Endodermal cell (in vitro differentiated cells): ENCODE measurements around the gene DCAF10. TPM values are rescaled to one million over a fixed set of nuclear protein-coding genes. Genes with fewer than 3 reads are reported as not detected.

ENCODE experiments used
- DNase-seq: peaks from one replicate; pipeline ENCODE4 v3.0.0-alpha.2; 2017
- H3K27ac ChIP-seq: 2 replicates; pipeline ENCODE4 v1.5.1; 2013; ENCODE audit warnings: mild to moderate bottlenecking, low read depth, low read length, moderate library complexity
- H3K27me3 ChIP-seq: 2 replicates; pipeline ENCODE4 v1.6.1; 2013; ENCODE audit warnings: mild to moderate bottlenecking, low read length, moderate library complexity; ENCODE audit not compliant: insufficient read depth, control insufficient read depth, poor library complexity, severe bottlenecking
- H3K36me3 ChIP-seq: 2 replicates; pipeline ENCODE4 v1.7.0; 2013; ENCODE audit warnings: mild to moderate bottlenecking, low read length, moderate library complexity; ENCODE audit not compliant: control insufficient read depth, insufficient read depth
- H3K4me1 ChIP-seq: one replicate; pipeline ENCODE4 v1.7.0; 2013; ENCODE audit warnings: low read length; ENCODE audit not compliant: control insufficient read depth, insufficient read depth
- H3K4me3 ChIP-seq: 2 replicates; pipeline ENCODE4 v1.5.1; 2013; ENCODE audit warnings: mild to moderate bottlenecking, low read length, moderate library complexity
- H3K9ac ChIP-seq: 2 replicates; pipeline ENCODE4 v1.6.1; 2013; ENCODE audit warnings: mild to moderate bottlenecking, low read length, moderate library complexity; ENCODE audit not compliant: poor library complexity, severe bottlenecking; ENCODE audit errors: extremely low read depth
- H3K9me3 ChIP-seq: 2 replicates; pipeline ENCODE4 v1.6.1; 2013; ENCODE audit warnings: mild to moderate bottlenecking, low read length, moderate library complexity; ENCODE audit not compliant: control insufficient read depth
- H3K27ac Mint-ChIP-seq: 2 replicates; pipeline ENCODE4 v1.8.0; 2020; ENCODE audit warnings: mixed read lengths
- H3K27me3 Mint-ChIP-seq: 2 replicates; pipeline ENCODE4 v1.8.0; 2021; ENCODE audit warnings: mild to moderate bottlenecking, mixed read lengths; ENCODE audit not compliant: insufficient read depth
- H3K36me3 Mint-ChIP-seq: 2 replicates; pipeline ENCODE4 v1.8.0; 2020; ENCODE audit warnings: low read depth, mixed read lengths
- H3K4me1 Mint-ChIP-seq: 2 replicates; pipeline ENCODE4 v1.8.0; 2020; ENCODE audit warnings: mixed read lengths
- H3K4me3 Mint-ChIP-seq: 2 replicates; pipeline ENCODE4 v1.8.0; 2020; ENCODE audit warnings: mild to moderate bottlenecking, moderate library complexity, mixed read lengths
- H3K9me3 Mint-ChIP-seq: 2 replicates; pipeline ENCODE4 v1.8.0; 2020; ENCODE audit warnings: mild to moderate bottlenecking, mixed read lengths
- WGBS, 2 experiments: methylation state at CpG; one replicate each; pipeline versions ENCODE4 v1.1.5 to v1.1.7; 2013; ENCODE audit warnings: missing lambda C conversion rate in 2 of 2, mixed read lengths in 1 of 2; ENCODE audit not compliant: insufficient coverage in 1 of 2, insufficient read length in 1 of 2; 5-methylcytosine and 5-hydroxymethylcytosine counted together
- total RNA-seq, 2 donors: library from RNA; stranded (reverse); fragmentation: NEBNext Ultra II Directional in 1 of 2; extraction: Animal tissue kit (Norgen Biotek cat#: 25700) in 1 of 2; gene quantifications; 2 replicates in 1 of 2; 3 replicates in 1 of 2; pipeline ENCODE4 v1.2.1, GENCODE V29; 2021
- TF ChIP-seq, protein P1 (sequence below): fragments of 200-600 bp; sonication (generic); conservative IDR thresholded peaks from 2 replicates; pipeline ENCODE4 v1.5.0; 2021; ENCODE audit warnings: antibody characterized with exemption, mild to moderate bottlenecking

DCAF10 gene
- total RNA-seq, 2 donors from 2014 or later: 24.0 to 26.3 TPM

DNA sequence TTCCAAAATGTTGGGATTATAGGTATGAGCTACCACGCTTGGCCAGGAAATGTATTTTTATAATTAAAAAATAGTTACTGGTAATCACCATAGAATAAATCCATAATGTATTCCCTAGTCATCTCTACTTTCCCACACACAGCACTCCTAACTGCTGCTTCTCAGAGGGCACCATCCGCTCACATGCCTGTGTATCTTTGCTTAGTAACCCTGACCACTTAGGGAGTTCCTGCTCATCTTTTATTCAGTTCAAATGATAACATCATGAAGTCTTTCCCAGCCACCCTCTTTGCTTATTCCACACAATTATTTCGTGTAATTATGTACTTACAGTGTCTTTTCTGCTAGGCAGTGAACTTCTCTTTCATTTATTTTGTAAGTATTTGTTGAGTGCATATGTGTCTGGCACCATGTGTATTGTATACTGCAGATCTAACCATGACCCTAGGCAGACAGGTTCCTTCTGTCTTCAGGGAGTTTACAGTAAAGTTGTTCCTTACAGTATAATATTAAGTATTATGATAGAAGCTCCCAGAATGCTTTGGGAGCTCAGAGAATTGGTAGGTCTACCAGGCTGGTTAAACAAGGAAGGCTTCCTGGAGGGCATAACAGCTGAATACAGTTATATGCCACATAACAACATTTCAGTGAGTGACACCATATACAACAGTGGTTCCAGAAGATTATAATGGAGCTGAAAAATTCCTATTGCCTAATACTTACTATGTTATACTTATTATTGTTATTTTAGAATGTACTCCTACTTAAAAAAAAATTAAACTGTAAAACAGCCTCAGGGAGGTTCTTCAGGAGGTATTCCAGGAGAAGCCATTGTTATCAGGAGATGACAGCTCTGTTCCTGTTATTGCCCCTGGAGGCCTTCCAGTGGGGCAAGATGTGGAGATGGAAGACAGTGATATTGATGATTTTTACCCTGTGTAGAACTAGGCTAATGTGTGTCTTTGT lies 39.2 kb downstream of the DCAF10 start:
- 98 to 100% methylated on average over 1 to 2 of the region's 3 CpGs for WGBS, 2 experiments

DNA sequence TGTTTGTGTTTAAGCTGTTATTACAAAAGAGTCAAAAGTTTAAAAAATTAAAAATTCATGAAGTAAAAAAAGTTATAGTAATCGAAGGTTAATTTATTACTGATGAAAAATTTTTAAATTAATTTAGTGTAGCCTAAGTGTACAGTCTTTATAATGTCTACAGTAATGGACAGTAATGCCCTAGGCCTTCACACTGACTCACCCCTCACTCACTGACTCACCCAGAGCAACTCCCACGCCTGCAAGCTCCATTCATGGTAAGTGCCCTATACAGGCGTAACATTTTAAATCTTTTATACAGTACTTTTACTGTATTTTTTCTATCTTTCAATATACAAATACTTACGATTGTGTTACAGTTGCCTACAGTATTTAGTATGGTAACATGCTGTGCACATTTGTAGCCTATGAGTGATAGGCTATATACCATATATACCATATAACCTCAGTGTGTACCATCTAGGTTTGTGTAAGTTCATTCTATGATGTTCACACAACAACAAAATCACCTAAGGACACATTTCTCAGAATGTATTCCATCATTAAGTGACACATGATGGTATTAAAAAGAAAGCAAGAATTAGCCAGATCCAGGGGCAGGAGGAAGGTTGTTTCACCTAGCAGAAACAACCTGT lies 40.1 kb downstream of the DCAF10 start:
- no peaks in the 10 kb centered on the region for H3K4me1 Mint-ChIP-seq
- no peaks in the 10 kb centered on the region for H3K9me3 ChIP-seq
- no peak overlapping the region for H3K9ac ChIP-seq
- H3K27me3 Mint-ChIP-seq: no peaks in the 10 kb centered on the region
- no peaks in the 10 kb centered on the region for H3K9me3 Mint-ChIP-seq
- H3K36me3 Mint-ChIP-seq: peaks cover 25% of the 10 kb centered on the region
- no peak overlapping the region for H3K4me3 Mint-ChIP-seq
- H3K27me3 ChIP-seq: no peaks in the 10 kb centered on the region
- TF ChIP-seq, protein P1, sequence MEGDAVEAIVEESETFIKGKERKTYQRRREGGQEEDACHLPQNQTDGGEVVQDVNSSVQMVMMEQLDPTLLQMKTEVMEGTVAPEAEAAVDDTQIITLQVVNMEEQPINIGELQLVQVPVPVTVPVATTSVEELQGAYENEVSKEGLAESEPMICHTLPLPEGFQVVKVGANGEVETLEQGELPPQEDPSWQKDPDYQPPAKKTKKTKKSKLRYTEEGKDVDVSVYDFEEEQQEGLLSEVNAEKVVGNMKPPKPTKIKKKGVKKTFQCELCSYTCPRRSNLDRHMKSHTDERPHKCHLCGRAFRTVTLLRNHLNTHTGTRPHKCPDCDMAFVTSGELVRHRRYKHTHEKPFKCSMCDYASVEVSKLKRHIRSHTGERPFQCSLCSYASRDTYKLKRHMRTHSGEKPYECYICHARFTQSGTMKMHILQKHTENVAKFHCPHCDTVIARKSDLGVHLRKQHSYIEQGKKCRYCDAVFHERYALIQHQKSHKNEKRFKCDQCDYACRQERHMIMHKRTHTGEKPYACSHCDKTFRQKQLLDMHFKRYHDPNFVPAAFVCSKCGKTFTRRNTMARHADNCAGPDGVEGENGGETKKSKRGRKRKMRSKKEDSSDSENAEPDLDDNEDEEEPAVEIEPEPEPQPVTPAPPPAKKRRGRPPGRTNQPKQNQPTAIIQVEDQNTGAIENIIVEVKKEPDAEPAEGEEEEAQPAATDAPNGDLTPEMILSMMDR: no peak
- H3K4me1 ChIP-seq: no peaks in the 10 kb centered on the region
- H3K27ac ChIP-seq: no peak overlapping the region
- no peak for DNase-seq
- no peak overlapping the region for H3K4me3 ChIP-seq
- peaks cover 32% of the 10 kb centered on the region for H3K36me3 ChIP-seq
- H3K27ac Mint-ChIP-seq: no peak overlapping the region
- 76 to 93% methylated on average over 2 to 3 of the region's 4 CpGs for WGBS, 2 experiments

More for the DNA sequence above, 39.2 kb downstream of the DCAF10 start:
- Histone ChIP-seq H3K27me3 (no peaks in the 10 kb centered on the region), H3K9me3 (no peaks in the 10 kb centered on the region), H3K4me3 (no peak overlapping the region), H3K36me3 (peaks cover 30% of the 10 kb centered on the region), H3K4me1 (no peaks in the 10 kb centered on the region), H3K9ac (no peak overlapping the region), H3K27ac (no peak overlapping the region)
- peaks cover 20% of the 10 kb centered on the region for H3K36me3 Mint-ChIP-seq
- no peak overlapping the region for H3K4me3 Mint-ChIP-seq
- H3K4me1 Mint-ChIP-seq: no peaks in the 10 kb centered on the region
- TF ChIP-seq, protein P1: no peak
- no peak overlapping the region for H3K27ac Mint-ChIP-seq
- no peaks in the 10 kb centered on the region for H3K27me3 Mint-ChIP-seq
- H3K9me3 Mint-ChIP-seq: no peaks in the 10 kb centered on the region
- DNase-seq: no peak

DNA sequence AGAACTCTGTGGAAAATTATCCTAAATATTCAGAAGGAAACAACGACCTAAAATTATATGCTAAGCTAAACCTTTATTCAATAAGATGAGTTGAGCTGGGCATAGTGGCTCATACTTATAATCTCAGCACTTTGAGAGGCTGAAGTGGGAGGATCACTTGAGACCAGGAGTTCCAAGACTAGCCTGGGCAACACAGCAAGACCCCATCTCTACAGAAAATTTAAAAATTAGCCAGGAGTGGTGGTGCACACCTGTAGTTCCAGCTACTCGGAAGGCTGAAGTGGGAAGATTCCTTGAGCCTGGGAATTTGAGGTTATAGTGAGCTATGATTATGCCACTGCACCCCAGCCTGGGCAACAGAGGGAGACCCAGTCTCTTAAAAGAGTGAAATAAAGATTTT lies 51.6 kb downstream of the DCAF10 start:
- DNase-seq: no peak
- no peaks in the 10 kb centered on the region for H3K27me3 Mint-ChIP-seq
- no peak overlapping the region for H3K9ac ChIP-seq
- TF ChIP-seq, protein P1: no peak
- H3K36me3 Mint-ChIP-seq: peaks cover 34% of the 10 kb centered on the region
- H3K9me3 Mint-ChIP-seq: no peaks in the 10 kb centered on the region
- H3K4me3 Mint-ChIP-seq: no peak overlapping the region
- H3K4me3 ChIP-seq: no peak overlapping the region
- H3K27ac ChIP-seq: no peak overlapping the region
- H3K27ac Mint-ChIP-seq: no peak overlapping the region
- peaks cover 30% of the 10 kb centered on the region for H3K36me3 ChIP-seq
- no peaks in the 10 kb centered on the region for H3K4me1 ChIP-seq
- 84 to 91% methylated on average over 2 of the region's 2 CpGs for WGBS, 2 experiments
- no peaks in the 10 kb centered on the region for H3K4me1 Mint-ChIP-seq
- H3K9me3 ChIP-seq: no peaks in the 10 kb centered on the region
- H3K27me3 ChIP-seq: no peaks in the 10 kb centered on the region
